KMS-11 (cell line): ENCODE results near the gene ANGPTL8.

Source experiments
- H2AFZ ChIP-seq: fragments of 200-600 bp; sonication (generic); 2 replicates; pipeline ENCODE4 v1.6.1; 2016; ENCODE audit warnings: antibody characterized with exemption, mixed run types, low read depth
- H3K27ac ChIP-seq: fragments of 200-600 bp; sonication (generic); 2 replicates; pipeline ENCODE4 v1.6.1; 2016; ENCODE audit warnings: mild to moderate bottlenecking, mixed run types
- H3K27me3 ChIP-seq: fragments of 200-600 bp; sonication (generic); 2 replicates; pipeline ENCODE4 v1.6.1; 2017; ENCODE audit warnings: mild to moderate bottlenecking, low read depth, mixed run types, moderate library complexity; ENCODE audit not compliant: insufficient read depth
- H3K36me3 ChIP-seq: fragments of 200-600 bp; sonication (generic); 2 replicates; pipeline ENCODE4 v1.6.1; 2017; ENCODE audit warnings: mild to moderate bottlenecking, mixed run types; ENCODE audit not compliant: insufficient read depth
- H3K4me1 ChIP-seq: fragments of 200-600 bp; sonication (generic); 2 replicates; pipeline ENCODE4 v1.6.1; 2016; ENCODE audit warnings: mild to moderate bottlenecking, low read depth, mixed run types; ENCODE audit not compliant: poor library complexity, severe bottlenecking
- H3K4me2 ChIP-seq: fragments of 200-600 bp; sonication (generic); 2 replicates; pipeline ENCODE4 v1.7.0; 2016; ENCODE audit warnings: mild to moderate bottlenecking, mixed run types
- H3K4me3 ChIP-seq: fragments of 200-600 bp; sonication (generic); IDR thresholded peaks from 2 replicates; pipeline ENCODE4 v1.6.1; 2017; ENCODE audit warnings: low read depth, low read length, mixed read lengths; ENCODE audit not compliant: insufficient read depth
- H3K79me2 ChIP-seq: fragments of 200-600 bp; sonication (generic); 2 replicates; pipeline ENCODE4 v1.6.1; 2016; ENCODE audit warnings: low read depth, mixed run types; ENCODE audit not compliant: insufficient read depth
- H3K9ac ChIP-seq: fragments of 200-600 bp; sonication (generic); 2 replicates; pipeline ENCODE4 v1.6.1; 2016; ENCODE audit warnings: mild to moderate bottlenecking, mixed run types
- H4K20me1 ChIP-seq: fragments of 200-600 bp; sonication (generic); 2 replicates; pipeline ENCODE4 v1.6.1; 2016; ENCODE audit warnings: mild to moderate bottlenecking, mixed run types; ENCODE audit not compliant: insufficient read depth
- CTCF ChIP-seq: fragments of 200-600 bp; sonication (generic); conservative IDR thresholded peaks from 2 replicates; pipeline ENCODE4 v1.6.1; 2017; ENCODE audit warnings: low read depth, mild to moderate bottlenecking, antibody characterized with exemption, low read length, moderate library complexity, mixed read lengths

Gene ANGPTL8

GRCh38 chr19:11269408-11269807 lies 30.0 kb downstream of the ANGPTL8 start:
- Histone ChIP-seq H3K79me2 (no peaks in the 10 kb centered on the region), H3K36me3 (no peaks in the 10 kb centered on the region), H3K4me3 (no peak overlapping the region), H3K9ac (no peak overlapping the region), H2AFZ (no peak overlapping the region), H3K27me3 (peaks cover 66% of the 10 kb centered on the region), H4K20me1 (no peaks in the 10 kb centered on the region), H3K27ac (no peak overlapping the region), H3K4me2 (no peak overlapping the region), H3K4me1 (no peaks in the 10 kb centered on the region)
- no peak for TF ChIP-seq CTCF

DNA sequence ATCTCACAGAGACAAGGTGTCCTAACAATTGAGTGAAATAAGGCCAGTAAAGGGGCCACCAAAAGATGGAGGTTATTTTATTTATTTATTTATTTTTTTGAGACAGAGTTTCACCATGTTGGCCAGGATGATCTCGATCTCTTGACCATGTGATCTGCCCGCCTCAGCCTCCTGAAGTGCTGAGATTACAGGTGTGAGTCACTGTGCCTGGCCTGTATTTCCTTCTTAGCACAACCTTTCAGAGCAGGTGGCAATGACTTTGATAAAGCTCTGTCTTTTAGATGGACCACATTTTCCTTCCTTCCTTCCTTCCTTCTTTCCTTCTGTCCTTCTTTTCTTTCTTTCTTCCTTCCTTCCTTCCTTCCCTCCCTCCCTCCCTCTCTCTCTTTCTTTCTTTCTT lies 33.9 kb downstream of the ANGPTL8 start:
- no peak for TF ChIP-seq CTCF
- Histone ChIP-seq H3K27me3 (peaks cover 50% of the 10 kb centered on the region), H3K4me1 (no peaks in the 10 kb centered on the region)

GRCh38 chr19:11273989-11274388 lies 34.6 kb downstream of the ANGPTL8 start:
- H3K9ac ChIP-seq, result no peak overlapping the region
- H2AFZ ChIP-seq, result no peak overlapping the region
- no peaks in the 10 kb centered on the region for H3K79me2 ChIP-seq
- H4K20me1 ChIP-seq, result no peaks in the 10 kb centered on the region
- TF ChIP-seq CTCF, result no peak
- no peaks in the 10 kb centered on the region for H3K36me3 ChIP-seq
- peaks cover 56% of the 10 kb centered on the region for H3K27me3 ChIP-seq
- H3K4me3 ChIP-seq, result no peak overlapping the region
- H3K4me1 ChIP-seq, result no peaks in the 10 kb centered on the region
- no peak overlapping the region for H3K4me2 ChIP-seq
- H3K27ac ChIP-seq, result no peak overlapping the region

More for the DNA sequence above, 33.9 kb downstream of the ANGPTL8 start:
- Histone ChIP-seq H3K36me3 (no peaks in the 10 kb centered on the region), H3K4me3 (no peak overlapping the region), H3K9ac (no peak overlapping the region), H3K27ac (no peak overlapping the region), H2AFZ (no peak overlapping the region), H3K79me2 (no peaks in the 10 kb centered on the region), H3K4me2 (no peak overlapping the region), H4K20me1 (no peaks in the 10 kb centered on the region)

DNA sequence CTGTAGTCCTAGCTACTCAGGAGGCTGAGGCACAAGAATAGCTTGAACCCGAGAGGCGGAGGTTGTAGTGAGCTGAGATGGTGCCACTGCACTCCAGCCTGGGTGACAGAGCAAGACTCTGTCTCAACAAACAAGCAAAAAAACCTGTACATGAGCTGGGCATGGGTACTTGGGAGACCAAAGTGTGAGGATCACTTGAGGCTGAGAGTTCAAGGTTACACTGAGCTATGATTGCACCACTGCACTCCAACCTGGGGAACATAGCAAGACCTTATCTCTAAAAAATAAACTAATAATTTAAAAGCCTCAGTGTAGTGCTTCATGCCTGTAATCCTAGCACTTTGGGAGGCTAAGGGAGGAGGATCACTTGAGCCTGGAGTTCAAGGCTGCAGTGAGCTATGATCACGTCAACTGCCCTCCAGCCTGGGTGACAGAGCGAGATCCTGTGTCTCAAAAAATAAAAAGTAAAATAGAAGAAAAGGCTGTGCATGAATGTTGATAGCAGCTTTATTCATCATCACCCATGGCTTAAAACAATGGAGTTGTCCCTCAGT lies 35.2 kb downstream of the ANGPTL8 start:
- Histone ChIP-seq H3K4me2 (no peak overlapping the region), H3K4me1 (peaks cover 5% of the 10 kb centered on the region), H3K27ac (no peak overlapping the region), H3K79me2 (no peaks in the 10 kb centered on the region), H2AFZ (no peak overlapping the region), H4K20me1 (no peaks in the 10 kb centered on the region), H3K36me3 (no peaks in the 10 kb centered on the region), H3K27me3 (peaks cover 55% of the 10 kb centered on the region), H3K4me3 (no peak overlapping the region), H3K9ac (no peak overlapping the region)
- no peak for TF ChIP-seq CTCF
